Testis (tissue), 5 donors: ENCODE data around the gene TRAPPC10. TPM values are rescaled to one million over a fixed set of nuclear protein-coding genes. Genes with fewer than 3 reads are reported as not detected.

ENCODE experiments used
- DNase-seq: peaks from one replicate; pipeline ENCODE4 v3.0.0-alpha.2; 2019
- H3K27ac ChIP-seq, 2 donors: fragments of 200-600 bp; sonication (generic); one replicate each; pipeline ENCODE4 v1.5.1; 2019
- H3K27me3 ChIP-seq: fragments of 200-600 bp; sonication (generic); one replicate; pipeline ENCODE4 v1.5.1; 2019
- H3K36me3 ChIP-seq: fragments of 200-600 bp; sonication (generic); one replicate; pipeline ENCODE4 v1.5.1; 2017; ENCODE audit warnings: low read depth; ENCODE audit errors: missing control alignments
- H3K4me1 ChIP-seq: fragments of 200-600 bp; sonication (generic); one replicate; pipeline ENCODE4 v1.5.1; 2019
- H3K4me3 ChIP-seq, 2 donors: fragments of 200-600 bp; sonication (generic); one replicate each; pipeline ENCODE4 v1.5.1; 2017 to 2019
- H3K9me3 ChIP-seq: fragments of 200-600 bp; sonication (generic); one replicate; pipeline ENCODE4 v1.5.1; 2017
- POLR2A ChIP-seq: fragments of 450-650 bp; IDR thresholded peaks from one replicate; pipeline ENCODE4 v1.6.1; 2017; ENCODE audit warnings: antibody characterized with exemption, mild to moderate bottlenecking, moderate library complexity
- WGBS, 2 donors: methylation state at CpG; one replicate each; pipeline ENCODE4 v1.1.5; 2018; 5-methylcytosine and 5-hydroxymethylcytosine counted together
- intact Hi-C: fragments of 100-400 bp; cut with DNase I; formaldehyde crosslinking; loops from one replicate; pipeline ENCODE4 v1.15.1; 2023; ENCODE audit warnings: low total_unique reads
- long read RNA-seq, 2 donors: transcript quantifications; one replicate each; lab custom pipeline, GENCODE V29; 2026
- polyA plus RNA-seq: library from polyadenylated mRNA; stranded (reverse); fragments of 350-450 nt; fragmentation: Illumina TruSeq; extraction: RNeasy Lipid Tissue Mini Kit (QIAGEN cat#74804); gene quantifications from one replicate; pipeline ENCODE4 v1.2.3, GENCODE V29; 2014; ENCODE audit warnings: low read depth, low replicate concordance; ENCODE audit not compliant: insufficient read depth
- total RNA-seq, 2 donors: library from RNA; depleted of rRNA; stranded (reverse); fragments of >200 nt; gene quantifications; one replicate each; pipeline ENCODE4 v1.2.3, GENCODE V29; 2016
- TF ChIP-seq, protein P1 (sequence below), 3 experiments: fragments of 450-650 bp in 2 of 3; fragments of 200-600 bp in 1 of 3; sonication (generic) in 1 of 3; IDR thresholded peaks; one replicate each; pipeline ENCODE4 v1.5.1; 2016 to 2019; ENCODE audit warnings: antibody characterized with exemption in 3 of 3, mild to moderate bottlenecking in 2 of 3, moderate library complexity in 1 of 3

Gene TRAPPC10, protein sequence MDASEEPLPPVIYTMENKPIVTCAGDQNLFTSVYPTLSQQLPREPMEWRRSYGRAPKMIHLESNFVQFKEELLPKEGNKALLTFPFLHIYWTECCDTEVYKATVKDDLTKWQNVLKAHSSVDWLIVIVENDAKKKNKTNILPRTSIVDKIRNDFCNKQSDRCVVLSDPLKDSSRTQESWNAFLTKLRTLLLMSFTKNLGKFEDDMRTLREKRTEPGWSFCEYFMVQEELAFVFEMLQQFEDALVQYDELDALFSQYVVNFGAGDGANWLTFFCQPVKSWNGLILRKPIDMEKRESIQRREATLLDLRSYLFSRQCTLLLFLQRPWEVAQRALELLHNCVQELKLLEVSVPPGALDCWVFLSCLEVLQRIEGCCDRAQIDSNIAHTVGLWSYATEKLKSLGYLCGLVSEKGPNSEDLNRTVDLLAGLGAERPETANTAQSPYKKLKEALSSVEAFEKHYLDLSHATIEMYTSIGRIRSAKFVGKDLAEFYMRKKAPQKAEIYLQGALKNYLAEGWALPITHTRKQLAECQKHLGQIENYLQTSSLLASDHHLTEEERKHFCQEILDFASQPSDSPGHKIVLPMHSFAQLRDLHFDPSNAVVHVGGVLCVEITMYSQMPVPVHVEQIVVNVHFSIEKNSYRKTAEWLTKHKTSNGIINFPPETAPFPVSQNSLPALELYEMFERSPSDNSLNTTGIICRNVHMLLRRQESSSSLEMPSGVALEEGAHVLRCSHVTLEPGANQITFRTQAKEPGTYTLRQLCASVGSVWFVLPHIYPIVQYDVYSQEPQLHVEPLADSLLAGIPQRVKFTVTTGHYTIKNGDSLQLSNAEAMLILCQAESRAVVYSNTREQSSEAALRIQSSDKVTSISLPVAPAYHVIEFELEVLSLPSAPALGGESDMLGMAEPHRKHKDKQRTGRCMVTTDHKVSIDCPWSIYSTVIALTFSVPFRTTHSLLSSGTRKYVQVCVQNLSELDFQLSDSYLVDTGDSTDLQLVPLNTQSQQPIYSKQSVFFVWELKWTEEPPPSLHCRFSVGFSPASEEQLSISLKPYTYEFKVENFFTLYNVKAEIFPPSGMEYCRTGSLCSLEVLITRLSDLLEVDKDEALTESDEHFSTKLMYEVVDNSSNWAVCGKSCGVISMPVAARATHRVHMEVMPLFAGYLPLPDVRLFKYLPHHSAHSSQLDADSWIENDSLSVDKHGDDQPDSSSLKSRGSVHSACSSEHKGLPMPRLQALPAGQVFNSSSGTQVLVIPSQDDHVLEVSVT
- total RNA-seq, result 10 to 100 TPM; 58.0 to 69.8 TPM
- polyA plus RNA-seq, result 46.4 TPM
- long read RNA-seq, donor 1, result 0 reads
- long read RNA-seq, donor 2, result 0 reads

DNA sequence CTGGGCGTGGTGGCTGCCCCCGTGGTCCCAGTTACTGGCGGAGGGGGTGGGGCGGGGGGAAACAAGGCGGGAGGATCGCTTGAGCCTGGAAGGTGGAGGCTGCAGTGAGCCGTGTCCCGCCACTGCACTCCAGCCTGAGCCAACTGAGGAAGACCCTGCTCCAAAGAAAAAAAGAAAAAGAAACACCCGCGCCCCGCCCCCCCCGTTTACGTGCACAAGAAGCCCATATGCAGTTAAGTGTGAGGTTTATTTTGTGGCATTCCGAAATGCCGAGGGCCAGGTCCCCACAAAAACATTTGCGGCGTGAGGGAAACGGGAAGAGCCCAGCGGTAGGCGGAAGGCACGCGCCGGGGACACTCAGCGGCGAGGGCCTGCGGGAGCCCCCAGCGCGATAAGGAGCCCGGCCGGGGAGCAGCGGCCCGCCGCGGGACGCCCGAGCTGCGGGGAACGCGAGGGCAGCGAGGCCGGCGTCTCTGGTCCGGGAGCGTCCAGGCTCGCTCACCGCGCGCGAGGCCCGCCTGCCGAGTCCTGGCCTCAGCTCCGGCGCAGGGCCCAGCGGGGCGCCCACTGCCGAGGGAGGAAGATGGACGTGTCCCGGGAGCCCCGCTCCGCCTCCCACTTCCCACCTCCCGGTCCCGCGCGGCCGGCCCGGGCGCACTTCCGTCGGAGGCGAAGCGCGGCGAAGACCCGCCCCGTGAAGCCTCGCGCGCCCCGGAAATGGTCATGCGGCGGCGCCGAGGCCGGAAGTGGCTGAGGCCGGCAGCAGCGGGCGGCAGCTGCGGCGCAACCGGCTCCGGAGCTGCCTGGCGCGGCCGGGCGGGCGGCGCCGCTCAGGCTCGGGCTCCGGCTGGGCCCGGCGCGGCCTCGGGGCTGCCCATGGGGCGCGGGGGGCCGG, at the start of gene TRAPPC10:
TSS of gene TRAPPC10 (plus strand) at position 731 of the 895 bp plus-strand sequence. CDS start 185 bp downstream, outside the sequence.
- Histone ChIP-seq H3K36me3 (no peaks in the 10 kb centered on the region), H3K27me3 (no peaks in the 10 kb centered on the region), H3K27ac (peak within 1 kb of the TSS; percentile 91 to 96), H3K4me3 (peak within 1 kb of the TSS; percentile 89 to 96), H3K9me3 (no peaks in the 10 kb centered on the region), H3K4me1 (peaks cover 18% of the 10 kb centered on the region)
- intact Hi-C loops, result no loop called here
- TF ChIP-seq POLR2A, result peak; percentile 51
- TF ChIP-seq, protein P1, sequence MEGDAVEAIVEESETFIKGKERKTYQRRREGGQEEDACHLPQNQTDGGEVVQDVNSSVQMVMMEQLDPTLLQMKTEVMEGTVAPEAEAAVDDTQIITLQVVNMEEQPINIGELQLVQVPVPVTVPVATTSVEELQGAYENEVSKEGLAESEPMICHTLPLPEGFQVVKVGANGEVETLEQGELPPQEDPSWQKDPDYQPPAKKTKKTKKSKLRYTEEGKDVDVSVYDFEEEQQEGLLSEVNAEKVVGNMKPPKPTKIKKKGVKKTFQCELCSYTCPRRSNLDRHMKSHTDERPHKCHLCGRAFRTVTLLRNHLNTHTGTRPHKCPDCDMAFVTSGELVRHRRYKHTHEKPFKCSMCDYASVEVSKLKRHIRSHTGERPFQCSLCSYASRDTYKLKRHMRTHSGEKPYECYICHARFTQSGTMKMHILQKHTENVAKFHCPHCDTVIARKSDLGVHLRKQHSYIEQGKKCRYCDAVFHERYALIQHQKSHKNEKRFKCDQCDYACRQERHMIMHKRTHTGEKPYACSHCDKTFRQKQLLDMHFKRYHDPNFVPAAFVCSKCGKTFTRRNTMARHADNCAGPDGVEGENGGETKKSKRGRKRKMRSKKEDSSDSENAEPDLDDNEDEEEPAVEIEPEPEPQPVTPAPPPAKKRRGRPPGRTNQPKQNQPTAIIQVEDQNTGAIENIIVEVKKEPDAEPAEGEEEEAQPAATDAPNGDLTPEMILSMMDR (IDR thresholded peaks at IDR 0.05), result peak in 1 of 3 experiments; percentile 2
- DNase-seq, result peak; percentile 86
- WGBS, 2 donors, result 0% methylated on average over 13 to 48 of the region's 107 CpGs

DNA sequence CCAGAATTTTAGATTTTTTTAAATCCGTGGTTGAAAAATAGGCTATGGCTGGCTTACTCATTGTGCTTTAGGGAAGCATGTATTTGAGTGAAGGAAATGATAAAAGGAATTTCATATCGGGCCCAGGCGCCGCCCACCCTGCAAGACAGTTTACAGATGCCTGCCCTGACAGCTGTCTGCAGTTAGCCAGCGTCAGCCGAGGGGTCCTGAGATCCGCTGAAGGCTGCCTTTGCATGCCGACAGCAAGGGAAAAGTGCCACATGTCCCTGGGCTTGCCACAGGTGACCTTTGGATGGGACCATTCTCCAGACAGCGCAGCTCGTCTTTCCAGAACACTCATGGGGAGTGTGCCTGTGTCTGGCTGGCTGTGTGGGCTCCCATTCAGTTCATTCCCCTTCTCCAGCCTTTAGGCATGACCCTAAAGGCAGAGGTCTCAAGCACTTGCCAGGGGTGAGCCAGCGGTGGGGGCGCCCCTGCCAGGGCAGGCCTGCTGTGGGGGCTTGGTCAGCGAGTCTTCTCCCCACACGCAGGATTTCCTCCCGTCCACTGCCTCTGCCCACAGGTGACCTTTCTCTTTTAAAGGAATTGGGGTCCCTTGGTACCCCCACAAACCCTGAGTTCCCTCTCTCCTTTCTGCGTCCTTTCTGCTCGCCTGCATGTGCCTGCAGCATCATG, 46.1 kb upstream of the TRAPPC10 start:
- WGBS, 2 donors, result 82 to 88% methylated on average over 11 to 17 of the region's 17 CpGs
- Histone ChIP-seq H3K27me3 (no peaks in the 10 kb centered on the region), H3K9me3 (no peaks in the 10 kb centered on the region), H3K27ac (no peak overlapping the region), H3K36me3 (no peaks in the 10 kb centered on the region), H3K4me1 (no peaks in the 10 kb centered on the region), H3K4me3 (no peak overlapping the region)
- TF ChIP-seq POLR2A, result no peak
- TF ChIP-seq, protein P1 (IDR thresholded peaks at IDR 0.05), result no peak
- intact Hi-C loops, result no loop called here
- DNase-seq, result no peak

DNA sequence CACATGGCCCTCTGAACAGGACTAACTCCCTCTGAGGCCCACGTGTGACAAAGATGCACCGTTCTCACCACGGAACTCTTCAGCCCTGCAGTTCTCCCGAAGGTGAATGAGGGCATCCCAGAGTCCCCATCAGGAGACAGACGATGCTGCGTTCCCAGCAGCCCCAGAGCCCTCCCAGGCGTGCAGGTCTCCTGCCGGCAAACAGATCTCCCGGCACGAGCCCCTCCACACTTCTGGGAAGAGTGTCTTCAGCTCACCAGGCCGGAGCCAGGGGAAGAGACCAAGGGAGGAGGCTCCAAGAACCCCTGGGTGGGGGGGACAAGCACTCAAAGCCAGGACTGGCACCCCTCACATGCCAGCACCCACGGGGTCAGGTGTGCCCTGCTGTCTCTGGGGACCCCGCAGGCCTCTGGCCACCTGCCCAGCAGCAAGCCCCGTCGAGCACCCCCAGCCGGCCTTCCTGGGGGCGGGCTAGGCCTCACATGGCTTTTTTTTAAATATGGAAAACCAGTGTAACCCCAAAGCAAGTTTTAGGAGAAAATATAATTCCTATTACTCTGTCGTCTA, 45.1 kb upstream of the TRAPPC10 start:
- TF ChIP-seq POLR2A, result no peak
- TF ChIP-seq, protein P1 (IDR thresholded peaks at IDR 0.05), result no peak
- Histone ChIP-seq H3K4me1 (no peaks in the 10 kb centered on the region), H3K36me3 (no peaks in the 10 kb centered on the region), H3K4me3 (no peak overlapping the region), H3K9me3 (no peaks in the 10 kb centered on the region), H3K27me3 (no peaks in the 10 kb centered on the region), H3K27ac (no peak overlapping the region)
- WGBS, 2 donors, result 87 to 93% methylated on average over 15 to 18 of the region's 18 CpGs
- no peak for DNase-seq
- intact Hi-C loops, result no loop called here
